Left ventricle myocardium inferior (tissue), 1 donor: ENCODE results near the gene KCNIP2. TPM values are rescaled to one million over a fixed set of nuclear protein-coding genes. Genes with fewer than 3 reads are reported as not detected.

Experiments used
- DNase-seq: peaks from one replicate; pipeline ENCODE4 v3.0.0-alpha.2; 2020
- H3K27ac ChIP-seq: fragments of 200-600 bp; replicated peaks from 2 replicates; pipeline ENCODE4 v1.8.0; 2021
- H3K27me3 ChIP-seq: fragments of 200-600 bp; 2 replicates; pipeline ENCODE4 v1.8.0; 2021; ENCODE audit warnings: low read depth
- H3K36me3 ChIP-seq: fragments of 200-600 bp; 2 replicates; pipeline ENCODE4 v1.8.0; 2021
- H3K4me1 ChIP-seq: fragments of 200-600 bp; 2 replicates; pipeline ENCODE4 v1.8.0; 2021
- H3K4me3 ChIP-seq: fragments of 200-600 bp; 2 replicates; pipeline ENCODE4 v1.8.0; 2021; ENCODE audit warnings: mild to moderate bottlenecking, moderate library complexity
- H3K9me3 ChIP-seq: fragments of 200-600 bp; replicated peaks from 2 replicates; pipeline ENCODE4 v1.8.0; 2021
- intact Hi-C: fragments of 100-400 bp; cut with micrococcal nuclease; formaldehyde crosslinking; loops from one replicate; pipeline ENCODE4 v1.11.0; 2022
- total RNA-seq: library from RNA; stranded (reverse); fragmentation: NEBNext Ultra II Directional; extraction: Animal tissue kit (Norgen Biotek cat#: 25700); gene quantifications from one replicate; pipeline ENCODE4 v1.2.1, GENCODE V29; 2021
- TF ChIP-seq, protein P1 (sequence below): fragments of 200-600 bp; IDR thresholded peaks from 2 replicates; pipeline ENCODE4 v1.8.0; 2021; ENCODE audit warnings: antibody characterized with exemption, mild to moderate bottlenecking, borderline replicate concordance
- donor health status: DM: no; HTN: yes; CAD: no; lungs with severe emphysema.

Gene KCNIP2
- total RNA-seq, 1 donor from 2014 or later, result 29.2 TPM

DNA sequence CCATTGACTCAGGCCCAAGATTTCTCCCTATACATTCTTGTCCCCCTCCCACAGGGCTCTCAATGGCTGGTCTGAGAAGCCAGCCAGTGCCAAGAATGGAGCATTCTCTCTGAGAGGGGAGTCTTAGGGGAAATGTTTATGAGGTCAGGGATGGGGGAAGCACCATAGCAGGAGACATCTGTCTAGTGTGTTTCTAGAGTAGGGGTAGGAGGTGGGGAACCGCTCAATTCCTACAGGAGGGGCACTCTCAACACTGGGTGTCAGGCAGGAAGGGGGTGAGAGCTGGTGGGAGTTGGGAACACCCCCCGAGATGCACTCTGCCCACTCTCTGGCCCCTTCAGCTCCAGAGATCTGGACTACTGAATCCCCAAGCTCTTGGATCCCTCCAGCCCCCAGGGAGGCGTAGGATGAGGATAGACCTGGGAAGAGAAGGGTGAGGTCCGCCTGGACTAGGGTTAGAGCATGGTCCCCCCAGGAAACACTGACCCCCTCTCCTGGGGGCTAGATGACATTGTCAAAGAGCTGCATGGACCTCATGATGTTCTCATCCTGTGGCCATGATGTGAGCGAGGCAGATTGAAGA is 16.7 kb downstream of the KCNIP2 start:
- Histone ChIP-seq H3K4me3 (no peak overlapping the region), H3K27ac (no peak overlapping the region), H3K9me3 (no peaks in the 10 kb centered on the region), H3K36me3 (peaks cover 31% of the 10 kb centered on the region), H3K27me3 (no peaks in the 10 kb centered on the region), H3K4me1 (peaks cover 28% of the 10 kb centered on the region)
- no peak for DNase-seq
- TF ChIP-seq, protein P1, sequence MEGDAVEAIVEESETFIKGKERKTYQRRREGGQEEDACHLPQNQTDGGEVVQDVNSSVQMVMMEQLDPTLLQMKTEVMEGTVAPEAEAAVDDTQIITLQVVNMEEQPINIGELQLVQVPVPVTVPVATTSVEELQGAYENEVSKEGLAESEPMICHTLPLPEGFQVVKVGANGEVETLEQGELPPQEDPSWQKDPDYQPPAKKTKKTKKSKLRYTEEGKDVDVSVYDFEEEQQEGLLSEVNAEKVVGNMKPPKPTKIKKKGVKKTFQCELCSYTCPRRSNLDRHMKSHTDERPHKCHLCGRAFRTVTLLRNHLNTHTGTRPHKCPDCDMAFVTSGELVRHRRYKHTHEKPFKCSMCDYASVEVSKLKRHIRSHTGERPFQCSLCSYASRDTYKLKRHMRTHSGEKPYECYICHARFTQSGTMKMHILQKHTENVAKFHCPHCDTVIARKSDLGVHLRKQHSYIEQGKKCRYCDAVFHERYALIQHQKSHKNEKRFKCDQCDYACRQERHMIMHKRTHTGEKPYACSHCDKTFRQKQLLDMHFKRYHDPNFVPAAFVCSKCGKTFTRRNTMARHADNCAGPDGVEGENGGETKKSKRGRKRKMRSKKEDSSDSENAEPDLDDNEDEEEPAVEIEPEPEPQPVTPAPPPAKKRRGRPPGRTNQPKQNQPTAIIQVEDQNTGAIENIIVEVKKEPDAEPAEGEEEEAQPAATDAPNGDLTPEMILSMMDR, result no peak
- intact Hi-C loops, result no loop called here

DNA sequence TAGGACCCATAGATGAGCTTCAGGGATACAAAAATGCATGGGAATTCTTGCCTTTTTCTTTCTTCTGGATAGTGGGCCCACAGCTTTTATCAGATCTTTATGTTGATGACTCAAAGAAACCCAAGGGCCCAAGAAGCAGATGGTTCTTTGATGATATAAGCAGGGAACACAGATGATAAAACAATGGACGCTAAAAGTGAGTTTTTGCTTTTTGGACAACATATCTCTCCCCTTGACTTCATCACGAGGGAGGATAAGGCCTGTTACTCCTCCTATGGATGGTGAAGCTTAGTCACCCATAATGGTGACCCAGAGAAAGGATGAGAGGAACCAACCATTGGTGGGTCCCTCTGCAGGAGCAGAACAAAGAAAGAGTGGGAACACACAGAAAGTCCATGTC is 18.9 kb downstream of the KCNIP2 start:
- H3K9me3 ChIP-seq, result no peaks in the 10 kb centered on the region
- no peaks in the 10 kb centered on the region for H3K27me3 ChIP-seq
- DNase-seq, result no peak
- H3K4me3 ChIP-seq, result no peak overlapping the region
- TF ChIP-seq, protein P1, result no peak
- H3K27ac ChIP-seq, result no peak overlapping the region
- H3K36me3 ChIP-seq, result peaks cover 31% of the 10 kb centered on the region
- intact Hi-C loops, result no loop called here
- H3K4me1 ChIP-seq, result peaks cover 16% of the 10 kb centered on the region

DNA sequence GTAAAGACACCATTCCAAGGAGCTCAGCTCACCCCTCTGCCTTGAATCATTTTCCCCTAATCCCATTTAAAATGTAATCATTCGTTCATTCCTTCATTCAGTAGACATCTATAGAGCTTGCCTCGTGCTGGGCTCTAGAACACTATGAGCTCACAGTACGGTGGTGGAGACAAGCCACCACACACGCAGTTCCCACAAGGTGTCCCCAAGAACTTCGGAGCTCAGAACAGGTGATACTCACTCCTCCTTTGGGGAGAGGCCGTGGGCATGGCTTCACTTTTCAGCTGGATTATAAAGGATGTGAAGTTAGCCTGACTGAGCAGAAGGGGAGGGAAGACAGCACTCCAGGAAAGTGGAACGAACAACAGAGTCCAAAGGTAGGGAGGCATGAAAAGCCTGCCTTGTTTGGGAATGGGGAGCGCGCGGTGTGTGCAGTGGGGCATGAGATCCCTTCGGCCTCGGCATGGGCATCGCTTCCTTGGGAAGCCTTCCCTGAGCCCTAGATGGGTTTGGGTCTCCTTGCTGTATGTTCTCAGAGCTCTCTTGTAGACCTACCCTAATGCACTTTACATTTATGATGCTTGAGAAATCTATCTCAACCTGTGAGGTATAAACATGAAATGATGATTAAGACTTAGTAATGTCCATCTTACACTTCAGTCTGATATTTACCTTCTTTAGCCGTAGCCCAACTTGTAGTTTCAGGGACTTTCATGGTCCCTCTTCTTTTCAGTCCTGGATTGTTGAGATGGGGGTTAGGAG is 24.5 kb downstream of the KCNIP2 start:
- no peaks in the 10 kb centered on the region for H3K27me3 ChIP-seq
- no peak for DNase-seq
- H3K4me1 ChIP-seq, result peaks cover 55% of the 10 kb centered on the region
- TF ChIP-seq, protein P1, result no peak
- H3K9me3 ChIP-seq, result no peaks in the 10 kb centered on the region
- peak overlapping the region; percentile 97 for H3K27ac ChIP-seq
- intact Hi-C loops, result no loop called here
- H3K36me3 ChIP-seq, result no peaks in the 10 kb centered on the region
- H3K4me3 ChIP-seq, result peak overlapping the region; percentile 89

GRCh38 chr10:101818119-101818871 is 25.3 kb downstream of the KCNIP2 start, which contains the start of gene OGA:
TSS of gene OGA (minus strand) at chr10:101818444. CDS start at chr10:101818022, 422 bp downstream.
- peak; percentile 98 for DNase-seq
- Histone ChIP-seq H3K27me3 (no peaks in the 10 kb centered on the region), H3K9me3 (no peaks in the 10 kb centered on the region), H3K4me1 (peaks cover 63% of the 10 kb centered on the region), H3K27ac (peak within 1 kb of the TSS; percentile 97), H3K36me3 (peaks cover under 1% of the 10 kb centered on the region), H3K4me3 (peak within 1 kb of the TSS; percentile 89)
- TF ChIP-seq, protein P1, result no peak
- intact Hi-C loops, result no loop called here

- intact Hi-C loops, result no loop called here
- Histone ChIP-seq H3K4me3 (peak overlapping the region; percentile 89), H3K27ac (peak overlapping the region; percentile 97), H3K9me3 (no peaks in the 10 kb centered on the region), H3K4me1 (peaks cover 71% of the 10 kb centered on the region), H3K36me3 (peaks cover 6% of the 10 kb centered on the region), H3K27me3 (no peaks in the 10 kb centered on the region)
- peak; percentile 91 for DNase-seq
- TF ChIP-seq, protein P1, result no peak
Observed at GRCh38 chr10:101817337-101818118, 26.1 kb downstream of the KCNIP2 start.
